Fibroblast of lung (primary cell): ENCODE measurements around the gene VPS4B. TPM values are rescaled to one million over a fixed set of nuclear protein-coding genes. Genes with fewer than 3 reads are reported as not detected.
"Not testable (repeated sequence)": the region's sequence is repeated elsewhere in the genome, so short reads cannot be mapped to it uniquely, and the experiment has no call there.

Source experiments
- DNase-seq, 2 donors: peaks; one replicate each; pipeline versions ENCODE4 v3.0.0 to v3.0.0-alpha.2; 2010; ENCODE audit warnings: low read depth in 2 of 2
- H2AFZ ChIP-seq: 2 replicates; pipeline ENCODE4 v1.5.1; 2012; ENCODE audit warnings: low read length, control low read depth, inconsistent platforms
- H3K27ac ChIP-seq: 2 replicates; pipeline ENCODE4 v1.5.1; 2011; ENCODE audit warnings: low read length, control low read depth; ENCODE audit not compliant: insufficient read depth
- H3K27me3 ChIP-seq: 2 replicates; pipeline ENCODE4 v1.5.1; 2011; ENCODE audit warnings: mild to moderate bottlenecking, low read length; ENCODE audit not compliant: control insufficient read depth, insufficient read depth
- H3K36me3 ChIP-seq: 2 replicates; pipeline ENCODE4 v1.5.1; 2011; ENCODE audit warnings: low read length; ENCODE audit not compliant: control insufficient read depth, insufficient read depth
- H3K4me1 ChIP-seq: 2 replicates; pipeline ENCODE4 v1.5.1; 2011; ENCODE audit warnings: low read length; ENCODE audit not compliant: control insufficient read depth, insufficient read depth; ENCODE audit errors: extremely low read depth
- H3K4me2 ChIP-seq: 2 replicates; pipeline ENCODE4 v1.5.1; 2011; ENCODE audit warnings: low read length, control low read depth; ENCODE audit not compliant: insufficient read depth; ENCODE audit errors: extremely low read depth
- H3K4me3 ChIP-seq, 4 experiments: fragments of 200-600 bp in 1 of 4; sonication (generic) in 1 of 4; replicated peaks in 1 of 4; 2 replicates each; pipeline ENCODE4 v1.5.1; 2011 to 2016; ENCODE audit warnings: low read length in 4 of 4, low read depth in 3 of 4, mild to moderate bottlenecking in 3 of 4, control low read depth in 2 of 4, inconsistent platforms in 1 of 4, mixed read lengths in 1 of 4; ENCODE audit not compliant: insufficient read depth in 1 of 4; ENCODE audit errors: control extremely low read depth in 1 of 4
- H3K79me2 ChIP-seq: 2 replicates; pipeline ENCODE4 v1.5.1; 2012; ENCODE audit warnings: mild to moderate bottlenecking, low read length, inconsistent platforms; ENCODE audit not compliant: control insufficient read depth, insufficient read depth
- H3K9ac ChIP-seq: 2 replicates; pipeline ENCODE4 v1.5.1; 2011; ENCODE audit warnings: mild to moderate bottlenecking, low read length, control low read depth; ENCODE audit not compliant: insufficient read depth
- H3K9me3 ChIP-seq: 2 replicates; pipeline ENCODE4 v1.5.1; 2012; ENCODE audit warnings: low read depth, low read length; ENCODE audit not compliant: control insufficient read depth, insufficient read depth
- H4K20me1 ChIP-seq: 2 replicates; pipeline ENCODE4 v1.5.1; 2011; ENCODE audit warnings: low read length; ENCODE audit not compliant: control insufficient read depth, insufficient read depth; ENCODE audit errors: extremely low read depth
- CTCF ChIP-seq, 2 donors: IDR thresholded peaks in 1 of 2; conservative IDR thresholded peaks in 1 of 2; 1 replicate in 1 of 2; 2 replicates in 1 of 2; pipeline ENCODE4 v1.5.1; 2011 to 2012; ENCODE audit warnings: low read length in 2 of 2, control low read depth in 1 of 2, inconsistent platforms in 1 of 2, low read depth in 1 of 2, mild to moderate bottlenecking in 1 of 2
- EZH2 ChIP-seq: IDR thresholded peaks from 2 replicates; pipeline ENCODE4 v1.5.1; 2012; ENCODE audit warnings: low read length, control low read depth, mild to moderate bottlenecking; ENCODE audit errors: missing control alignments
- polyA plus RNA-seq, 2 donors: library from polyadenylated mRNA; depleted of rRNA in 1 of 2; stranded (reverse) in 1 of 2; unstranded in 1 of 2; fragments of >200 nt; gene quantifications; 2 replicates each; pipeline ENCODE4 v1.2.1, GENCODE V29; 2011 to 2012; ENCODE audit warnings: missing spikeins in 1 of 2
- total RNA-seq: library from RNA; depleted of rRNA; stranded (reverse); fragments of >200 nt; gene quantifications from 2 replicates; pipeline ENCODE4 v1.2.1, GENCODE V29; 2014

Gene VPS4B
- total and polyA plus RNA-seq, 2 donors (not counting 1 experiment from before 2014, with no cell fraction given), result 38.0 to 52.0 TPM

GRCh38 chr18:63460414-63460813 is 38.1 kb upstream of the VPS4B start:
- TF ChIP-seq EZH2, result no peak
- TF ChIP-seq CTCF (conservative IDR thresholded peaks at IDR 0.05 in 1 of 2, IDR thresholded peaks at IDR 0.05 in 1 of 2; ENCODE audit: low read depth in 1 of 2, low read length in 2 of 2), result no peak
- H2AFZ ChIP-seq, result no peak overlapping the region
- no peaks in the 10 kb centered on the region for H3K4me1 ChIP-seq
- peaks cover 6% of the 10 kb centered on the region for H3K27me3 ChIP-seq
- H3K9ac ChIP-seq, result no peak overlapping the region
- no peak overlapping the region for H3K27ac ChIP-seq
- H3K36me3 ChIP-seq, result no peaks in the 10 kb centered on the region
- H3K4me2 ChIP-seq, result no peak overlapping the region
- H3K4me3 ChIP-seq, result no peak overlapping the region
- DNase-seq, result no peak
- H3K79me2 ChIP-seq, result no peaks in the 10 kb centered on the region
- H4K20me1 ChIP-seq, result no peaks in the 10 kb centered on the region
- no peaks in the 10 kb centered on the region for H3K9me3 ChIP-seq

GRCh38 chr18:63457977-63458376 is 35.7 kb upstream of the VPS4B start:
- Histone ChIP-seq H2AFZ (no peak overlapping the region), H3K27ac (no peak overlapping the region), H3K9me3 (no peaks in the 10 kb centered on the region), H4K20me1 (no peaks in the 10 kb centered on the region), H3K9ac (no peak overlapping the region), H3K27me3 (peaks cover 3% of the 10 kb centered on the region), H3K36me3 (no peaks in the 10 kb centered on the region), H3K4me1 (no peaks in the 10 kb centered on the region), H3K79me2 (no peaks in the 10 kb centered on the region), H3K4me2 (no peak overlapping the region), H3K4me3 (no peak overlapping the region)
- TF ChIP-seq CTCF (conservative IDR thresholded peaks at IDR 0.05 in 1 of 2, IDR thresholded peaks at IDR 0.05 in 1 of 2; ENCODE audit: low read depth in 1 of 2, low read length in 2 of 2) (no peak), EZH2 (no peak)
- DNase-seq, result no peak

- H3K9ac ChIP-seq, result no peak overlapping the region
- H3K4me2 ChIP-seq, result no peak overlapping the region
- H2AFZ ChIP-seq, result no peak overlapping the region
- H3K4me3 ChIP-seq, result no peak overlapping the region
- no peaks in the 10 kb centered on the region for H3K27me3 ChIP-seq
- TF ChIP-seq CTCF (conservative IDR thresholded peaks at IDR 0.05 in 1 of 2, IDR thresholded peaks at IDR 0.05 in 1 of 2; ENCODE audit: low read depth in 1 of 2, low read length in 2 of 2) (no peak), EZH2 (no peak)
- no peaks in the 10 kb centered on the region for H3K79me2 ChIP-seq
- DNase-seq, result no peak
- no peaks in the 10 kb centered on the region for H3K9me3 ChIP-seq
- no peak overlapping the region for H3K27ac ChIP-seq
- H3K36me3 ChIP-seq, result no peaks in the 10 kb centered on the region
- no peaks in the 10 kb centered on the region for H4K20me1 ChIP-seq
- no peaks in the 10 kb centered on the region for H3K4me1 ChIP-seq
These were observed 32.2 kb upstream of the VPS4B start for GRCh38 chr18:63454497-63454896.

GRCh38 chr18:63452751-63453150 is 30.5 kb upstream of the VPS4B start:
- H3K4me1 ChIP-seq, H3K4me2 ChIP-seq, H3K9me3 ChIP-seq, H3K27me3 ChIP-seq, H2AFZ ChIP-seq, H3K9ac ChIP-seq, H3K79me2 ChIP-seq, H3K36me3 ChIP-seq, H3K27ac ChIP-seq, H4K20me1 ChIP-seq, H3K4me3 ChIP-seq, DNase-seq: not testable (repeated sequence)
